ENCODE results near the gene AMOTL1. TPM values are rescaled to one million over a fixed set of nuclear protein-coding genes. Genes with fewer than 3 reads are reported as not detected.

Gene AMOTL1
- polyA plus RNA-seq, 1 donor (not counting 4 experiments of a cell fraction or from before 2014, with no cell fraction given): 86.5 TPM

DNA sequence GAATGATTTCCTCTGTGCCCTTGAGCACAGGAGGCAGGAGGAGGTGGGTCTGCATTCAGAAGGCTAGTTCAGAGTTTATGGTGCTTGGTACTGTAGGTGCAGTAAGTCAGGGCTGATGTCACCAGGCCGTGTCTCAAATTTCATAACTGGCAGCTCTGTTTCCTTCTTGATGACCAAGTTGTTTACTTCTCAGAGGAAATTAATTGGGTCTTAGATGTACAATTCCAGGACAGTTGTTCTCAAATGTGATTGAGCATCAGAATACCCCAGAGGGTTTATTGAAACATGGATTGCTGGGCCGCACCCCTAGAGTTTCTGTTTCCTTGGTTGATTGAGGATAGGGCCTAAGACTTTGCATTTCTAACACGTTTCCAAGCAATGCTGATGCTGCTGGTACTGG, 6.2 kb downstream of the AMOTL1 start:
- FAIRE-seq: no peak
- Histone ChIP-seq H3K27me3 (ENCODE audit: control insufficient read depth, extremely low read depth, insufficient read depth, low read length) (no peaks in the 10 kb centered on the region), H4K20me1 (ENCODE audit: control insufficient read depth, extremely low read depth, insufficient read depth, low read length) (peaks cover 35% of the 10 kb centered on the region), H3K9ac (ENCODE audit: control insufficient read depth, extremely low read depth, insufficient read depth, low read length) (no peak overlapping the region), H3K9me1 (ENCODE audit: control insufficient read depth, extremely low read depth, insufficient read depth, low read length) (peaks cover 4% of the 10 kb centered on the region), H3K4me2 (ENCODE audit: control insufficient read depth, extremely low read depth, insufficient read depth, low read depth, low read length) (no peak overlapping the region), H3K4me1 (ENCODE audit: control insufficient read depth, extremely low read depth, insufficient read depth, low read length) (peaks cover 62% of the 10 kb centered on the region), H3K36me3 (ENCODE audit: control insufficient read depth in 2 of 2, extremely low read depth in 1 of 2, insufficient read depth in 2 of 2, low read length in 2 of 2) (peaks cover 0 to 7% of the 10 kb centered on the region in 2 experiments), H3K4me3 (ENCODE audit: control insufficient read depth in 2 of 3, extremely low read depth in 1 of 3, insufficient read depth in 2 of 3, low read depth in 1 of 3, low read length in 3 of 3) (no peak overlapping the region), H2AFZ (ENCODE audit: control insufficient read depth, low read length) (no peak overlapping the region), H3K27ac (ENCODE audit: control insufficient read depth, insufficient read depth, low read length) (no peak overlapping the region), H3K9me3 (ENCODE audit: control insufficient read depth, low read depth, low read length) (no peaks in the 10 kb centered on the region), H3K79me2 (ENCODE audit: control insufficient read depth, insufficient read depth, low read length) (peaks cover 100% of the 10 kb centered on the region)
- no peak for TF ChIP-seq EZH2 (IDR thresholded peaks at IDR 0.05; ENCODE audit: low read length)
- no peak for DNase-seq (ENCODE audit: low read depth, low spot score)
- dilution Hi-C loops (cut with MboI; ENCODE audit: extremely low pct_ligation_motif_present, low sequenced_read_pairs): no loop called here

DNA sequence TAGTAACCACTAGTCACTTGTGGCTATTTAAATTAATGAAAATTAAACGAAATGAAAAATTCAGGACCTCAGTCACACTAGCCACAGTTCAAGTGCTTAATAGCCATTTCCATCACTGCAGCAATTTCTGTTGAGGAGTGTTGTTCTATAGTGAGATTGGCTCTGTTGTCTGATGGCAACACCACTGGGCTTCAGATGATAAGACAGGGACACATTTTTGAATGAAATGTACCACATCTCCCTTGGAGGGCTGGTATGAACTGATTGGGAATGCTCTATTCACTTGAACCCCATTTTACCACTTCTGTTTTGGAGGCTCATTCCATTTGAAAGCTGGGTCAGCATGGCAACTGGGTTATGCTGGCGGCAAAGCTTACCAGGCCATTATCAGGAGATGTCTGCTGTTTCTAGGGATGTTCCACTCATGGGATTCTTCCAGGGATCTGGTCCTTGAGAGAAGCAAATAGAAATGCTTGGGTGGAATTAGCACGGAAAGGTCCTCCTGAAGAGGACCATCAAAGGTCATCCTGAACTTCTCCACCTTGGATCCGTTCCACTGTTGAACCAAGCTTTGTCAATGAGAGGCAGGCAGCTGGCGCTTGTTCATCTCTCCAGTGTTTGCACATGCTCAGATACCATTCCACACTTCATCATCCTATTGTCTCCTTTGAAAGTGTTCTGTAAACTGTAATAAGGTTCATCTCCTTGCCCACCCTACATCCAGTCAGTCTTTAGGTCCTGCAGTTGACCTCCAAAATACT, 7.6 kb downstream of the AMOTL1 start:
- Histone ChIP-seq H3K36me3 (ENCODE audit: control insufficient read depth in 2 of 2, extremely low read depth in 1 of 2, insufficient read depth in 2 of 2, low read length in 2 of 2) (peaks cover 0 to 7% of the 10 kb centered on the region in 2 experiments), H3K4me1 (ENCODE audit: control insufficient read depth, extremely low read depth, insufficient read depth, low read length) (peaks cover 70% of the 10 kb centered on the region), H3K4me2 (ENCODE audit: control insufficient read depth, extremely low read depth, insufficient read depth, low read depth, low read length) (peak overlapping the region; percentile 79), H4K20me1 (ENCODE audit: control insufficient read depth, extremely low read depth, insufficient read depth, low read length) (peaks cover 30% of the 10 kb centered on the region), H2AFZ (ENCODE audit: control insufficient read depth, low read length) (no peak overlapping the region), H3K9ac (ENCODE audit: control insufficient read depth, extremely low read depth, insufficient read depth, low read length) (peak overlapping the region; percentile 54), H3K9me1 (ENCODE audit: control insufficient read depth, extremely low read depth, insufficient read depth, low read length) (peaks cover 4% of the 10 kb centered on the region), H3K79me2 (ENCODE audit: control insufficient read depth, insufficient read depth, low read length) (peaks cover 100% of the 10 kb centered on the region), H3K27ac (ENCODE audit: control insufficient read depth, insufficient read depth, low read length) (peak overlapping the region; percentile 76), H3K27me3 (ENCODE audit: control insufficient read depth, extremely low read depth, insufficient read depth, low read length) (no peaks in the 10 kb centered on the region), H3K9me3 (ENCODE audit: control insufficient read depth, low read depth, low read length) (no peaks in the 10 kb centered on the region), H3K4me3 (ENCODE audit: control insufficient read depth in 2 of 3, extremely low read depth in 1 of 3, insufficient read depth in 2 of 3, low read depth in 1 of 3, low read length in 3 of 3) (peak overlapping the region in 2 of 3 experiments; percentile 6 to 10)
- FAIRE-seq: peak; percentile 13
- TF ChIP-seq, protein P1, sequence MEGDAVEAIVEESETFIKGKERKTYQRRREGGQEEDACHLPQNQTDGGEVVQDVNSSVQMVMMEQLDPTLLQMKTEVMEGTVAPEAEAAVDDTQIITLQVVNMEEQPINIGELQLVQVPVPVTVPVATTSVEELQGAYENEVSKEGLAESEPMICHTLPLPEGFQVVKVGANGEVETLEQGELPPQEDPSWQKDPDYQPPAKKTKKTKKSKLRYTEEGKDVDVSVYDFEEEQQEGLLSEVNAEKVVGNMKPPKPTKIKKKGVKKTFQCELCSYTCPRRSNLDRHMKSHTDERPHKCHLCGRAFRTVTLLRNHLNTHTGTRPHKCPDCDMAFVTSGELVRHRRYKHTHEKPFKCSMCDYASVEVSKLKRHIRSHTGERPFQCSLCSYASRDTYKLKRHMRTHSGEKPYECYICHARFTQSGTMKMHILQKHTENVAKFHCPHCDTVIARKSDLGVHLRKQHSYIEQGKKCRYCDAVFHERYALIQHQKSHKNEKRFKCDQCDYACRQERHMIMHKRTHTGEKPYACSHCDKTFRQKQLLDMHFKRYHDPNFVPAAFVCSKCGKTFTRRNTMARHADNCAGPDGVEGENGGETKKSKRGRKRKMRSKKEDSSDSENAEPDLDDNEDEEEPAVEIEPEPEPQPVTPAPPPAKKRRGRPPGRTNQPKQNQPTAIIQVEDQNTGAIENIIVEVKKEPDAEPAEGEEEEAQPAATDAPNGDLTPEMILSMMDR (optimal IDR thresholded peaks at IDR 0.05 in 1 of 3, IDR thresholded peaks at IDR 0.05 in 1 of 3, conservative IDR thresholded peaks at IDR 0.05 in 1 of 3; ENCODE audit: extremely low read depth in 1 of 3, insufficient read depth in 2 of 3, low read length in 3 of 3): no peak
- TF ChIP-seq EZH2 (IDR thresholded peaks at IDR 0.05; ENCODE audit: low read length): no peak
- no peak for DNase-seq (ENCODE audit: low read depth, low spot score)
- dilution Hi-C loops (cut with MboI; ENCODE audit: extremely low pct_ligation_motif_present, low sequenced_read_pairs): no loop called here

All from keratinocyte (primary cell).